IMR-90 (cell line): ENCODE measurements around the gene CNPY4. TPM values are rescaled to one million over a fixed set of nuclear protein-coding genes. Genes with fewer than 3 reads are reported as not detected.

Experiments
- ATAC-seq: fragments of 200-7000 bp; cut with Tn5 transposase; 2 replicates; pipeline ENCODE4 v1.9.1; 2020; ENCODE audit warnings: low read depth, mild to moderate bottlenecking, moderate library complexity
- BruUV-seq: library from RNA; stranded (reverse); fragments of 400-500 nt; replicated peaks from 2 replicates; lab custom pipeline; 2021; lab: Mats Ljungman, UMichigan
- CTCF ChIA-PET: fragments of 300-600 bp; formaldehyde crosslinking; extraction: SDS; loops from one replicate; lab custom pipeline; 2021; ENCODE audit warnings: antibody characterized with exemption; lab: Yijun Ruan, JAX
- POLR2A ChIA-PET: fragments of 300-600 bp; sonication (Branson Sonifier 250); formaldehyde crosslinking; loops from one replicate; lab custom pipeline; 2022; ENCODE audit warnings: antibody characterized with exemption; ENCODE audit not compliant: unreplicated experiment; lab: Charles Lee
- DNase-seq: peaks from one replicate; pipeline ENCODE4 v3.0.0; 2013
- H2AFZ ChIP-seq: replicated peaks from 2 replicates; pipeline ENCODE3; 2013; ENCODE audit warnings: low read length, mild to moderate bottlenecking; ENCODE audit not compliant: poor library complexity
- H2AK5ac ChIP-seq: 2 replicates; pipeline ENCODE4 v1.6.1; 2013; ENCODE audit warnings: low read depth, low read length, inconsistent platforms
- H2AK9ac ChIP-seq: replicated peaks from 2 replicates; pipeline ENCODE3; 2013; ENCODE audit warnings: mild to moderate bottlenecking, low read depth, low read length, moderate library complexity; ENCODE audit not compliant: poor library complexity
- H2BK120ac ChIP-seq: 2 replicates; pipeline ENCODE4 v1.6.1; 2013; ENCODE audit warnings: low read depth, low read length, inconsistent platforms
- H2BK15ac ChIP-seq: 3 replicates; pipeline ENCODE4 v1.6.1; 2013; ENCODE audit warnings: low read depth, low read length, inconsistent platforms
- H2BK20ac ChIP-seq: 2 replicates; pipeline ENCODE4 v1.6.1; 2013; ENCODE audit warnings: low read depth, mild to moderate bottlenecking, inconsistent platforms, low read length, moderate library complexity
- H2BK5ac ChIP-seq: 2 replicates; pipeline ENCODE4 v1.6.1; 2013; ENCODE audit warnings: mild to moderate bottlenecking, low read depth, low read length, inconsistent platforms; ENCODE audit not compliant: poor library complexity, severe bottlenecking
- H3K14ac ChIP-seq: replicated peaks from 2 replicates; pipeline ENCODE4 v1.6.1; 2013; ENCODE audit warnings: low read depth, low read length, inconsistent platforms
- H3K18ac ChIP-seq: 2 replicates; pipeline ENCODE4 v1.6.1; 2013; ENCODE audit warnings: low read depth, low read length, control low read depth
- H3K23ac ChIP-seq: 2 replicates; pipeline ENCODE4 v1.6.1; 2013; ENCODE audit warnings: low read depth, low read length, inconsistent platforms
- H3K27ac ChIP-seq: 2 replicates; pipeline ENCODE4 v1.5.1; 2013; ENCODE audit warnings: mild to moderate bottlenecking, control low read depth, low read length; ENCODE audit not compliant: insufficient read depth
- H3K27me3 ChIP-seq: 2 replicates; pipeline ENCODE4 v1.6.1; 2013; ENCODE audit warnings: low read length; ENCODE audit not compliant: control insufficient read depth, insufficient read depth
- H3K36me3 ChIP-seq: 2 replicates; pipeline ENCODE4 v1.6.1; 2013; ENCODE audit warnings: low read length, mixed read lengths; ENCODE audit not compliant: control insufficient read depth, insufficient read depth
- H3K4ac ChIP-seq: 2 replicates; pipeline ENCODE4 v1.6.1; 2013; ENCODE audit warnings: low read depth, low read length, inconsistent platforms
- H3K4me1 ChIP-seq: 2 replicates; pipeline ENCODE4 v1.6.1; 2013; ENCODE audit warnings: low read length, mixed read lengths; ENCODE audit not compliant: control insufficient read depth, insufficient read depth
- H3K4me2 ChIP-seq: 2 replicates; pipeline ENCODE4 v1.6.1; 2013; ENCODE audit warnings: low read depth, mild to moderate bottlenecking, control low read depth, low read length, moderate library complexity
- H3K4me3 ChIP-seq: 2 replicates; pipeline ENCODE4 v1.5.1; 2013; ENCODE audit warnings: low read depth, mild to moderate bottlenecking, control low read depth, low read length, moderate library complexity; ENCODE audit not compliant: insufficient read depth
- H3K56ac ChIP-seq: 2 replicates; pipeline ENCODE4 v1.6.1; 2013; ENCODE audit warnings: low read length, inconsistent platforms; ENCODE audit not compliant: insufficient read depth; ENCODE audit errors: extremely low read depth
- H3K79me1 ChIP-seq, 2 experiments: 2 replicates each; pipeline ENCODE4 v1.6.1; 2013; ENCODE audit warnings: low read length in 2 of 2, inconsistent platforms in 1 of 2, low read depth in 1 of 2
- H3K9ac ChIP-seq: 2 replicates; pipeline ENCODE4 v1.6.1; 2013; ENCODE audit warnings: low read depth, low read length, control low read depth
- H3K9me1 ChIP-seq: 2 replicates; pipeline ENCODE4 v1.6.1; 2013; ENCODE audit warnings: low read length, inconsistent platforms; ENCODE audit not compliant: insufficient read depth
- H3K9me3 ChIP-seq: 2 replicates; pipeline ENCODE4 v1.6.1; 2013; ENCODE audit warnings: low read length; ENCODE audit not compliant: control insufficient read depth, insufficient read depth
- H4K20me1 ChIP-seq: 2 replicates; pipeline ENCODE4 v1.6.1; 2013; ENCODE audit warnings: low read length, inconsistent platforms; ENCODE audit not compliant: insufficient read depth
- H4K5ac ChIP-seq: 2 replicates; pipeline ENCODE4 v1.6.1; 2013; ENCODE audit warnings: mild to moderate bottlenecking, low read depth, low read length, control low read depth
- H4K8ac ChIP-seq, 2 experiments: 2 replicates each; pipeline ENCODE4 v1.6.1; 2013; ENCODE audit warnings: low read depth in 2 of 2, low read length in 2 of 2, control low read depth in 1 of 2, inconsistent platforms in 1 of 2
- H4K91ac ChIP-seq: 2 replicates; pipeline ENCODE4 v1.6.1; 2013; ENCODE audit warnings: low read depth, low read length, inconsistent platforms; ENCODE audit not compliant: insufficient read depth
- BHLHE40 ChIP-seq: fragments of 150-350 bp; IDR thresholded peaks from 2 replicates; pipeline ENCODE4 v1.6.1; 2016; ENCODE audit warnings: mild to moderate bottlenecking, low read depth, low read length
- CHD1 ChIP-seq: IDR thresholded peaks from 2 replicates; pipeline ENCODE4 v1.6.1; 2012; ENCODE audit warnings: low read depth, low read length, improper control_type of control experiment
- NFE2L2 ChIP-seq: fragments of 150-350 bp; IDR thresholded peaks from 2 replicates; pipeline ENCODE4 v1.6.1; 2016; ENCODE audit warnings: low read depth, mild to moderate bottlenecking, low read length
- POLR2A ChIP-seq: IDR thresholded peaks from 2 replicates; pipeline ENCODE4 v1.6.1; 2012; ENCODE audit warnings: mild to moderate bottlenecking, low read depth, low read length
- RCOR1 ChIP-seq: IDR thresholded peaks from 2 replicates; pipeline ENCODE4 v1.6.1; 2012; ENCODE audit warnings: mild to moderate bottlenecking, low read length, improper control_type of control experiment; ENCODE audit not compliant: insufficient replicate concordance
- RFX5 ChIP-seq: IDR thresholded peaks from 2 replicates; pipeline ENCODE4 v1.8.0; 2012; ENCODE audit warnings: low read depth, mild to moderate bottlenecking, low read length, moderate library complexity
- SMC3 ChIP-seq: fragments of 150-350 bp; IDR thresholded peaks from 2 replicates; pipeline ENCODE4 v1.6.1; 2016; ENCODE audit warnings: low read depth, mild to moderate bottlenecking, antibody characterized with exemption, low read length, moderate library complexity
- WGBS, 2 experiments: methylation state at CpG; one replicate each; pipeline versions ENCODE4 v1.1.5 to v1.1.7; 2013; ENCODE audit warnings: missing lambda C conversion rate in 2 of 2; ENCODE audit not compliant: insufficient read length in 1 of 2; ENCODE audit errors: extremely low coverage in 2 of 2; 5-methylcytosine and 5-hydroxymethylcytosine counted together
- dilution Hi-C: fragments of 300-500 bp; cut with HindIII; formaldehyde crosslinking; loops from one replicate; pipeline ENCODE4 v1.14.3; 2018; ENCODE audit warnings: low sequenced_read_pairs; ENCODE audit not compliant: unreplicated experiment
- in situ Hi-C: fragments of 300-500 bp; cut with MboI; formaldehyde crosslinking; loops from 3 replicates; pipeline ENCODE4 v1.14.3; 2019; ENCODE audit warnings: low sequenced_read_pairs, inconsistent platforms, mixed read lengths
- intact Hi-C: fragments of 100-400 bp; cut with micrococcal nuclease; formaldehyde crosslinking; loops from 2 replicates; pipeline ENCODE4 v1.10.0; 2022
- polyA plus RNA-seq, 3 experiments: library from polyadenylated mRNA; depleted of rRNA; stranded (reverse); fragments of >200 nt; gene quantifications; 2 replicates each; pipeline ENCODE4 v1.2.3, GENCODE V29; 2012; ENCODE audit warnings: low replicate concordance in 1 of 3
- total RNA-seq: library from RNA; depleted of rRNA; stranded (reverse); fragments of >200 nt; gene quantifications from 2 replicates; pipeline ENCODE4 v1.2.3, GENCODE V29; 2012
- TF ChIP-seq, protein P1 (sequence below): fragments of 150-350 bp; IDR thresholded peaks from 2 replicates; pipeline ENCODE4 v1.6.1; 2016; ENCODE audit warnings: low read depth, mild to moderate bottlenecking, low read length, moderate library complexity, borderline replicate concordance
- TF ChIP-seq, protein P2 (sequence below): conservative IDR thresholded peaks from 2 replicates; pipeline ENCODE4 v1.5.1; 2012; ENCODE audit warnings: mild to moderate bottlenecking, low read depth, low read length, improper control_type of control experiment
- TF ChIP-seq, protein P3 (sequence below): fragments of 150-350 bp; IDR thresholded peaks from 2 replicates; pipeline ENCODE4 v1.6.1; 2017; ENCODE audit warnings: mild to moderate bottlenecking, antibody characterized with exemption, low read length, low read depth

Gene CNPY4
- total and polyA plus RNA-seq, 2 of the 4 experiments (the other 2 are of a cell fraction) = 13.3 to 21.9 TPM

DNA sequence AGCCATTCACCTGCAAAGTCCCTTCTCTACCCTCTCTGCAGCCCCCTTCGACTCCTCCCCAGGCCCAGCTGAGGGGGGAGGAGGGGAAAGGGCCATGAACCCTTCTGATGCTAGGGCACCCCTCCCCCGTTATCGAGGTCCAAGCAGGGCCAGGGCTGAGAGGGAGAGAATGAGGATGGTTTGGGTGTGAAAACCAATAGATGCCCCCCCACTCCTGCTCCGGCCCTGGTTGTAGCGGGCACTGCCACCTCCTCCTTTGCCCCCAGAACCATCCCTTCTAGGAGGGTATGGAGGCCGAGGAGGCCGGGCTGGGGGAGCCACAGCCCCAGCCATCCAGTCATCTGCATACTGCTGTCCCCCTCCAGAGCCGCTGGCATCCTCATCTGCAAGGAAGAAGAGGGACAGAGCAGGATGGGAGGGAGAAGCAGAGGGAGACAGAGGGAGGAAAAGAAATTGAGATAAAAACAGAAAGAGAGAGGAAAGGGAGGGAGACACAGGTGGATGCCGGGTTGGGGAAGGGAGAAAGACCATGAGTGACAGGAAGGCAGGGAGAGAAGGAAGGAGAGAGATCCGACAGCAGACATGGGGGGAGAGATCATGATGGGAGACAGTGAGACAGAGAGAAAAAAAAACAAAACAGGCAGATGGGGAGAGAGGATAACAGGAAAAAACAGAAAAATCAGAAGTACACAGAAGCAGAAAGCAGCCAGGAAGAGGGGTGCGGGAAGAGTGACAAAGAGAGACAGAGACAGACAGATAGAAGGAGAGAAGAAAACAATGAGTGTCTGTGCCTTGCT, 50.9 kb downstream of the CNPY4 start:
- CTCF ChIA-PET = no interaction called here

More for the DNA sequence above, 50.9 kb downstream of the CNPY4 start:
- H4K91ac ChIP-seq = no peak overlapping the region
- in situ Hi-C loops = no loop called here
- no peak overlapping the region for H2AFZ ChIP-seq
- no peak overlapping the region for H2BK15ac ChIP-seq
- no peaks in the 10 kb centered on the region for H3K9me3 ChIP-seq
- ATAC-seq (no peak), DNase-seq (no peak)
- no peak overlapping the region for H3K9ac ChIP-seq
- H3K27ac ChIP-seq = no peak overlapping the region
- WGBS, 2 experiments = 83% methylated on average over 2 of the region's 11 CpGs; no CpG with 5 or more reads in 1 of the 2 experiments
- dilution Hi-C loops = no loop called here
- no peak overlapping the region for H4K8ac ChIP-seq
- POLR2A ChIA-PET = no interaction called here
- H4K20me1 ChIP-seq = no peaks in the 10 kb centered on the region
- H2BK20ac ChIP-seq = no peak overlapping the region
- H2BK5ac ChIP-seq = no peak overlapping the region
- no peak overlapping the region for H3K4ac ChIP-seq
- H3K36me3 ChIP-seq = peaks cover 11% of the 10 kb centered on the region
- H3K23ac ChIP-seq = no peak overlapping the region
- peaks cover 5 to 16% of the 10 kb centered on the region in 2 experiments; a peak in 3 of 4 replicates for H3K79me1 ChIP-seq
- no peak overlapping the region for H3K4me2 ChIP-seq
- no TSS peak for BruUV-seq
- H3K4me1 ChIP-seq = peaks cover 6% of the 10 kb centered on the region
- no peak overlapping the region for H3K56ac ChIP-seq
- H2AK5ac ChIP-seq = no peak overlapping the region
- no peak overlapping the region for H3K18ac ChIP-seq
- H4K5ac ChIP-seq = no peak overlapping the region
- no peak overlapping the region for H3K4me3 ChIP-seq
- no peak overlapping the region for H3K14ac ChIP-seq
- intact Hi-C loops = no loop called here
- no peak for TF ChIP-seq BHLHE40
- TF ChIP-seq, protein P1, sequence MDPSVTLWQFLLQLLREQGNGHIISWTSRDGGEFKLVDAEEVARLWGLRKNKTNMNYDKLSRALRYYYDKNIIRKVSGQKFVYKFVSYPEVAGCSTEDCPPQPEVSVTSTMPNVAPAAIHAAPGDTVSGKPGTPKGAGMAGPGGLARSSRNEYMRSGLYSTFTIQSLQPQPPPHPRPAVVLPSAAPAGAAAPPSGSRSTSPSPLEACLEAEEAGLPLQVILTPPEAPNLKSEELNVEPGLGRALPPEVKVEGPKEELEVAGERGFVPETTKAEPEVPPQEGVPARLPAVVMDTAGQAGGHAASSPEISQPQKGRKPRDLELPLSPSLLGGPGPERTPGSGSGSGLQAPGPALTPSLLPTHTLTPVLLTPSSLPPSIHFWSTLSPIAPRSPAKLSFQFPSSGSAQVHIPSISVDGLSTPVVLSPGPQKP = no peak
- TF ChIP-seq NFE2L2 = no peak
- no peak for TF ChIP-seq RFX5
- no peak for TF ChIP-seq CHD1
- TF ChIP-seq, protein P2, sequence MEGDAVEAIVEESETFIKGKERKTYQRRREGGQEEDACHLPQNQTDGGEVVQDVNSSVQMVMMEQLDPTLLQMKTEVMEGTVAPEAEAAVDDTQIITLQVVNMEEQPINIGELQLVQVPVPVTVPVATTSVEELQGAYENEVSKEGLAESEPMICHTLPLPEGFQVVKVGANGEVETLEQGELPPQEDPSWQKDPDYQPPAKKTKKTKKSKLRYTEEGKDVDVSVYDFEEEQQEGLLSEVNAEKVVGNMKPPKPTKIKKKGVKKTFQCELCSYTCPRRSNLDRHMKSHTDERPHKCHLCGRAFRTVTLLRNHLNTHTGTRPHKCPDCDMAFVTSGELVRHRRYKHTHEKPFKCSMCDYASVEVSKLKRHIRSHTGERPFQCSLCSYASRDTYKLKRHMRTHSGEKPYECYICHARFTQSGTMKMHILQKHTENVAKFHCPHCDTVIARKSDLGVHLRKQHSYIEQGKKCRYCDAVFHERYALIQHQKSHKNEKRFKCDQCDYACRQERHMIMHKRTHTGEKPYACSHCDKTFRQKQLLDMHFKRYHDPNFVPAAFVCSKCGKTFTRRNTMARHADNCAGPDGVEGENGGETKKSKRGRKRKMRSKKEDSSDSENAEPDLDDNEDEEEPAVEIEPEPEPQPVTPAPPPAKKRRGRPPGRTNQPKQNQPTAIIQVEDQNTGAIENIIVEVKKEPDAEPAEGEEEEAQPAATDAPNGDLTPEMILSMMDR = no peak
- no peak for TF ChIP-seq SMC3
- no peak for TF ChIP-seq RCOR1
- no peak for TF ChIP-seq POLR2A
- TF ChIP-seq, protein P3, sequence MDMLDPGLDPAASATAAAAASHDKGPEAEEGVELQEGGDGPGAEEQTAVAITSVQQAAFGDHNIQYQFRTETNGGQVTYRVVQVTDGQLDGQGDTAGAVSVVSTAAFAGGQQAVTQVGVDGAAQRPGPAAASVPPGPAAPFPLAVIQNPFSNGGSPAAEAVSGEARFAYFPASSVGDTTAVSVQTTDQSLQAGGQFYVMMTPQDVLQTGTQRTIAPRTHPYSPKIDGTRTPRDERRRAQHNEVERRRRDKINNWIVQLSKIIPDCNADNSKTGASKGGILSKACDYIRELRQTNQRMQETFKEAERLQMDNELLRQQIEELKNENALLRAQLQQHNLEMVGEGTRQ = no peak
- H2AK9ac ChIP-seq = no peak overlapping the region
- no peak overlapping the region for H2BK120ac ChIP-seq
- no peaks in the 10 kb centered on the region for H3K27me3 ChIP-seq
- peaks cover 3% of the 10 kb centered on the region; the same call in 1 of the 2 replicates for H3K9me1 ChIP-seq
